Peyer's patch (tissue), 4 donors: ENCODE measurements around the gene ITPKB.

Source experiments
- POLR2A ChIP-seq, 2 donors: fragments of 450-650 bp; IDR thresholded peaks; one replicate each; pipeline ENCODE4 v1.5.1; 2017; ENCODE audit warnings: antibody characterized with exemption in 2 of 2, mild to moderate bottlenecking in 2 of 2, moderate library complexity in 2 of 2
- TF ChIP-seq, protein P1 (sequence below), 6 experiments: fragments of 450-650 bp in 4 of 6; fragments of 200-600 bp in 2 of 6; sonication (generic) in 1 of 6; IDR thresholded peaks; one replicate each; pipeline ENCODE4 v1.5.1; 2017 to 2019; ENCODE audit warnings: antibody characterized with exemption in 6 of 6, mild to moderate bottlenecking in 3 of 6, moderate library complexity in 1 of 6

DNA sequence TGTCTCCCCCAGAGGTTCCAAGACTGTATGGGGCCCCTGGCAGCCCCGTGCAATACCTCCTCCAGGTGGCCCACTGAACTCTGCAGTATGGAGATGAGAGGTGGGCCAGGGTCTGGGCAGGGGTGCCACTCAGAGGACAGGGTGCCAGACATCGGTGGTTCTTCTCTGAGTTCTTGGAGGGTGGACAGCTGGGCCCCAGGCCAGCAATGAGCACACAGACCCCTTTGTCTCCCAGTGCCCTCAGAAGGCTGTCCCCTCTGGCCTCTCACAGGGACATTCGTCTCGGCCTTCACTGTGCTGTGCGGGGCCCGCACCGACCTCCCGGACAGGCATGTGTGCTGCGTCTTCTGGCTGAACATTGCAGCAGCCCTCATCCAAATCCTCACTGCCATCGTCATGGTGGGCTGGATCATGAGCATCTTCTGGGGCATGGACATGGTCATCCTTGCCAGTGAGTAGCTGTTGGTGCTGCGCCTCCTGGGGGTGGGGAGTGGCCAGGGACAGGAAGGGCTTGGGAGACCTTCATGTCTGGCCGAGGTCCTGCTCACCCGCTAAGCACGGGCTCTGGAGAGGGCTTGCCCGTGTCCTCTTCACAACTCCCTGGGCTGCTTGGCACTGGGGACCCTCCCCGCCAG, 142.4 kb downstream of the ITPKB start:
- TF ChIP-seq, protein P1, sequence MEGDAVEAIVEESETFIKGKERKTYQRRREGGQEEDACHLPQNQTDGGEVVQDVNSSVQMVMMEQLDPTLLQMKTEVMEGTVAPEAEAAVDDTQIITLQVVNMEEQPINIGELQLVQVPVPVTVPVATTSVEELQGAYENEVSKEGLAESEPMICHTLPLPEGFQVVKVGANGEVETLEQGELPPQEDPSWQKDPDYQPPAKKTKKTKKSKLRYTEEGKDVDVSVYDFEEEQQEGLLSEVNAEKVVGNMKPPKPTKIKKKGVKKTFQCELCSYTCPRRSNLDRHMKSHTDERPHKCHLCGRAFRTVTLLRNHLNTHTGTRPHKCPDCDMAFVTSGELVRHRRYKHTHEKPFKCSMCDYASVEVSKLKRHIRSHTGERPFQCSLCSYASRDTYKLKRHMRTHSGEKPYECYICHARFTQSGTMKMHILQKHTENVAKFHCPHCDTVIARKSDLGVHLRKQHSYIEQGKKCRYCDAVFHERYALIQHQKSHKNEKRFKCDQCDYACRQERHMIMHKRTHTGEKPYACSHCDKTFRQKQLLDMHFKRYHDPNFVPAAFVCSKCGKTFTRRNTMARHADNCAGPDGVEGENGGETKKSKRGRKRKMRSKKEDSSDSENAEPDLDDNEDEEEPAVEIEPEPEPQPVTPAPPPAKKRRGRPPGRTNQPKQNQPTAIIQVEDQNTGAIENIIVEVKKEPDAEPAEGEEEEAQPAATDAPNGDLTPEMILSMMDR (IDR thresholded peaks at IDR 0.05) = no peak
- TF ChIP-seq POLR2A (IDR thresholded peaks at IDR 0.05) = no peak
